T-helper 1 cell treated with Interleukin-12 subunit alpha and Interleukin-12 subunit beta and Interleukin-4 antibody, amounts not matched to agents 30 μg/mL and 1 μg/mL, for 36 hours (primary cell): ENCODE results near the gene MACROD1.

Source experiments
- H3K27ac Mint-ChIP-seq: one replicate; pipeline ENCODE4 v1.8.0; 2021; ENCODE audit warnings: mild to moderate bottlenecking, mixed read lengths
- H3K27me3 Mint-ChIP-seq: one replicate; pipeline ENCODE4 v1.8.0; 2021; ENCODE audit warnings: low read depth, mixed read lengths
- H3K36me3 Mint-ChIP-seq: one replicate; pipeline ENCODE4 v1.8.0; 2021; ENCODE audit warnings: low read depth, mixed read lengths
- H3K4me1 Mint-ChIP-seq: one replicate; pipeline ENCODE4 v1.8.0; 2021; ENCODE audit warnings: low read depth, mixed read lengths
- H3K4me3 Mint-ChIP-seq: one replicate; pipeline ENCODE4 v1.8.0; 2021; ENCODE audit warnings: mild to moderate bottlenecking, moderate library complexity, mixed read lengths
- H3K9me3 Mint-ChIP-seq: one replicate; pipeline ENCODE4 v1.8.0; 2021; ENCODE audit warnings: mixed read lengths

The MACROD1 gene

GRCh38 chr11:64093233-64094039, 72.5 kb downstream of the MACROD1 start:
- Mint-ChIP-seq H3K36me3 (no peaks in the 10 kb centered on the region), H3K9me3 (no peaks in the 10 kb centered on the region), H3K27ac (no peak overlapping the region), H3K4me3 (no peak overlapping the region), H3K27me3 (no peaks in the 10 kb centered on the region), H3K4me1 (no peaks in the 10 kb centered on the region)

GRCh38 chr11:64092761-64093136, 73.2 kb downstream of the MACROD1 start:
- Mint-ChIP-seq H3K27me3 (no peaks in the 10 kb centered on the region), H3K4me3 (no peak overlapping the region), H3K36me3 (no peaks in the 10 kb centered on the region), H3K27ac (no peak overlapping the region), H3K4me1 (no peaks in the 10 kb centered on the region), H3K9me3 (no peaks in the 10 kb centered on the region)

DNA sequence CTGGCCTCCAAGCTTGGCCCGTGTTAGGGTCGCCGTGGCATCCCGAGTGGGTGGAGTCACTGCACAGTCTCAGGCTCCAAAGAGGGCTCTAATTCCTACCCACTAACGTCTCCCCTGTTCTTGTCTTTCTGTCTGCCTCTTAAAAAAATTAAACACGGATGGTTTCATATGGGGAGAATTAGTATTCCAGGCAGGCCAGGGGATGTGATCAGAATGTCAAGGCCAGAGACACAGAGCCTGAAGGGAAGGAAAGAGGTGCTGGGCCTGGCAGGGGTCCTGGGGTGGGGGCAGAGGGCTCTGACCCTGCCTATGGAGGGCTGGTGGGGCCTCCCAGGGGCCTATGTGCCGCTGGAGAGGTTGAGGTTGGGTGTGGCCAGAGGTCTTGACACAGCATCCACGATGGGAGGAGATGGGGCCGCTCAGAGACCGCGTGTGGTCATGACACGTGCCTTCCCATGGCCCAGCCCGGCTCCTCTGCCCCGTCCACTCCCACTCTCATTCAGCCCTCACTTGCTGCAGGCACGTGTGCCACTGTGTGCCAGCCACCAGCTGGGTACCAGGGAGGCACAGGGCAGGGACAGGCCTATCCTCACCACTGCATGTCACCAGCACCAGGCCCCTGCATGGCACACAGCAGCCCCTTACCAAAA, 73.7 kb downstream of the MACROD1 start:
- H3K27ac Mint-ChIP-seq: no peak overlapping the region
- no peaks in the 10 kb centered on the region for H3K27me3 Mint-ChIP-seq
- no peaks in the 10 kb centered on the region for H3K4me1 Mint-ChIP-seq
- H3K9me3 Mint-ChIP-seq: no peaks in the 10 kb centered on the region
- H3K4me3 Mint-ChIP-seq: no peak overlapping the region
- H3K36me3 Mint-ChIP-seq: no peaks in the 10 kb centered on the region

DNA sequence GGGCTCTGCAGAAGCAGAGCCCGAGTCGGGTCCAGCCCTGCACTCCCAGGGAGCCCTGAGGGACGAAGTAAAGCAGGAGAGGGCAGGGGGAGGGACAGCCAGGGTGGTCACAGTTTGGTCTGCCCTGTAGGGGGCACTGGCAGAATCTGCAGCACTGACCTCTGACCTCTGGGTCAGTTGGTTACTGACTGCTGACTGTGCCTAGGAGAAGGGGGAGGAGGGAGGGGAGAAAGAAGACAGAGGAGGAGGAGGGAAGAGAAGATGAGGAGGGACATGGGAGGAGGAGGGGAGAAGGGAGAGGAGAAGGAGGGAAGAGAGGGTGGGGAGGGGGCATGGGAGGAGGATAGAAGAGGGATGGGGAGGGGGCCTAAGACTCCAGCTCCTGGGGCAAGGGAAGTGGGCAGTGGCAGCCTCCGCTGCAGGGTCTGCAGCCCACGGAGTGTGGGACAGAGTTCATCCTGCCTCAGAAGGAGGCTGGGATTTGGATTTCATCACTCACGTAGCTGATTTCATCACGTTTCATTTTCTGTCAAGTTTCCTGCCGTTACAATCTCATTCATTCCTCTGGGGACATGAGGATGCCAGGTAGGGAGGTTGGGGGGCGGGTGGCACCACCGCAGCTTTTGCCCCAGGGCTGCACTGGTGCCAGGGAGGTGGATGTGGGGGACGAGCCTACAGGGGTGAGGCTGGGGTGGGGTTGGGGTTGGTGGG, 75.0 kb downstream of the MACROD1 start:
- H3K9me3 Mint-ChIP-seq: no peaks in the 10 kb centered on the region
- H3K4me1 Mint-ChIP-seq: no peaks in the 10 kb centered on the region
- no peaks in the 10 kb centered on the region for H3K27me3 Mint-ChIP-seq
- H3K36me3 Mint-ChIP-seq: no peaks in the 10 kb centered on the region
- no peak overlapping the region for H3K27ac Mint-ChIP-seq
- no peak overlapping the region for H3K4me3 Mint-ChIP-seq

DNA sequence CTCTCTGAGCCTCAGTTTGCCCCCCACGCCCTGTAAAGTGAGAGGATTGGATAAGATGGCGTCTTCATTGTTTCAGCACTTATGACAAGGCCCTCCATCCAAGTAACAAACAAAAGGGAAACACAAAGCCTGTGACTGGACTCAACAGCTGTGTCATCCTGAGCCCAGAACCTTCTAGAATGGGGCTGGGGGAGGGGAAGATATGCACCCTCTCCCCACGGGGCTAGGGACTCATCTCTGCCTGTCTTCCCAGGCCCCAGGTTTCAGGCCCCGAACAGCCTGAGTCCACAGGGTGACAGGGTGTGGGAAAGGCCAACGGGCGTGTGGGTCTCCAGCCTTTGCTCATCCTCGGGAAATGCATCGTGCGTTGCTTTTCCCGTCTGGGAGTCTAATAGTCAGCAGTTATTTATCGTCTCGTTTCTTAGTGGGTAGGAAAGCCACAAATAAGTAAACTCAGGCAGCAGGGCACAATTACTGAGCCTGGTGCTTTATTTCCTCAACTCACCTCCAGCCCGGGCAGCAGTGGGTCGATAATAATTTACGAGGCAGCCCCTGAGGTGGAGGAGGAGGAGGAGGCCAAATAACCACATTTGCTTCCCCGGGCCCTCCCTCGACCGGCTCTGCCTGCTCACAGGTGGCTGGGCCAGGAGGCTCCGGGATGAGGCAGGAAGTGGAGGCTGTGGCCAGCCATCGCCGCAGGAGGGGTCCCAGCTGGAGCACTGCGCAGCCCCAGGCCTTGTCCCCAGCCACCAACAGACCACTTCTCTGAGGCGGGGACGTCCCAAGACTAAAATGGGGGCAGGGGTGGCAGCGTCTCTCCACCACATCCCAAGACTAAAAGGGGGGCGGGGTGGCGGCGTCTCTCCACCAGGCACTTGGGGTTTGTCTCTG, 75.8 kb downstream of the MACROD1 start:
- H3K4me3 Mint-ChIP-seq: no peak overlapping the region
- H3K36me3 Mint-ChIP-seq: no peaks in the 10 kb centered on the region
- no peaks in the 10 kb centered on the region for H3K4me1 Mint-ChIP-seq
- H3K9me3 Mint-ChIP-seq: no peaks in the 10 kb centered on the region
- H3K27me3 Mint-ChIP-seq: no peaks in the 10 kb centered on the region
- no peak overlapping the region for H3K27ac Mint-ChIP-seq

DNA sequence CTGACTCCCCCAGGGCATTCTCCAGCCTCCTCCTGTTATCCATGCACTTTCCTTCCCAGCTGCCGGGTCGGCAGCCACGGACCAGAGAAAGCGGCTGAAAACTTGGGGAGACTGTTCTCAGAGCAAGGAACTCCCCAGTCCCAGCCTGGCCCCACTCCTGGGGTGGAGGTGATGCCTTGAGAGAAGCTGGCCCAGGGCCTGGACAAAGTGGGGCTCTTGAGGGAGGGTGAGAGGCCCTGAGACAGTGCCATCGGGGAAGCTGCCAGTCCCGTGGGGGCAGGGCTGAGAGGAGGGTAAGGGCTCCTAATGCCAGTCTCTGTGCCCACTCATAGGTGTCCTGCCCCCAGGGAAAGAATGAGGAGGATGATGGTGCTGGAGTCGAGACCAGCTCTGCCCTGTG, 76.4 kb downstream of the MACROD1 start:
- Mint-ChIP-seq H3K9me3 (no peaks in the 10 kb centered on the region), H3K4me1 (no peaks in the 10 kb centered on the region), H3K27me3 (no peaks in the 10 kb centered on the region), H3K4me3 (no peak overlapping the region), H3K36me3 (no peaks in the 10 kb centered on the region), H3K27ac (no peak overlapping the region)

DNA sequence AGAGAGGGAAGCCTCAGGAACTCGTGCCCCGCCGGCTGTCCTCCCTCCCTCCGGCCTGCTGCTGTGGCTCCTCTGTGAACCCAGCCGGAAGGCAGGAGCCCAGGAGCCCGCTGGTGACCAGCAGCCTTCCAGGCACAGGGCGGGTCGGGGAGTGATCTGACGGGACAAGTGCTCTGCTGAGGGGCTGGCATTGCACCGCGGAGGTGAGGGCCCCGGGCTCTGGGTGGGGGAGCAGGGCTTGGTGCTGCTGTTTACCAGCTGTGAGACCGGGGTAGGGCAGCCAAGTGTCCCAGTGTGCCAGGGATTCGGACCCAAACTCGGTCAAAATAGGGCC, 76.9 kb downstream of the MACROD1 start:
- no peak overlapping the region for H3K4me3 Mint-ChIP-seq

DNA sequence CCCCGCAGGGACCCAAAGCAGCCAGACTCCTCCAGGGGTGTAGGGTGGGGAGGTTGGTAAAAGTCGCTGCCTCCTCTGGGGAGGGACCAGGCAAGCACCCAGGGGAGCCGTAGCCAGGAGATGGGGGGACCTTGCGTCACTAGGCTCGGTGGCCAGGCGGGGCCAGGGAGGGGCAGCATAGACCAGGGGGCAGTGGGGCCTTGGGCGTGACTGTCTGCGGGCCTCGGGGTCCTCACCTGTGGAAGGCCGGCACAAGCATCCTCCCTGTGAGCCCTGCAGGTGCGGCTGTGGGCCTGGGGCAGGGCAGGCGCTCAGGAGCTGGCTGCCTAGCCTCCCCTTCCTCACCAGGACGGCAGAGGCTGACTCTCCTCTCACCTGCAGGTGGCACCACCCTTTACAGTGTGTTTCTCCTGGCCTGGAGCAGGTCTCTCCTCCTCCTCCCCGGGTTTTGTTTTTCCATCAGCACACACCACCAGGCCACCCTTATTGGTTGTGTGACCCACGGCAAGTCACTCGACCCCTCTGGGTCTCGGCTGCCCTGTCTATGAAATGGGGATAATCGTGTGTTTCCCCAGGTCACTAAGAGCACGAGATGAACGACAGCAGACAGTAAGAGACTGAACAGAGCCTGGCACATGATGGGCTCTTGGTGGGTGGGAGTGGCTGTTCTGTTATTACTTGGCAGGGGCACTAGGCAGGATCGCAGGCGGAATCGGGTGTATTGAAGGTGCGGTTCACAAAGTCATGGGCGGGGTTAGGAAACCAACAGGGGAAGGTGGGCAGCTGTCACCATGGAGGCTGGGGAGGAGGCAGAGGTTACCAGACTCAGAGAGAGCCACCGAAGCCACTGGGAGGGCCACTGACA, 77.5 kb downstream of the MACROD1 start:
- no peaks in the 10 kb centered on the region for H3K9me3 Mint-ChIP-seq
- H3K4me1 Mint-ChIP-seq: no peaks in the 10 kb centered on the region
- no peaks in the 10 kb centered on the region for H3K27me3 Mint-ChIP-seq
- H3K27ac Mint-ChIP-seq: no peak overlapping the region
- no peaks in the 10 kb centered on the region for H3K36me3 Mint-ChIP-seq
- no peak overlapping the region for H3K4me3 Mint-ChIP-seq

More for the DNA sequence above, 76.9 kb downstream of the MACROD1 start:
- no peaks in the 10 kb centered on the region for H3K36me3 Mint-ChIP-seq
- no peaks in the 10 kb centered on the region for H3K4me1 Mint-ChIP-seq
- H3K27ac Mint-ChIP-seq: no peak overlapping the region
- no peaks in the 10 kb centered on the region for H3K27me3 Mint-ChIP-seq
- H3K9me3 Mint-ChIP-seq: no peaks in the 10 kb centered on the region

DNA sequence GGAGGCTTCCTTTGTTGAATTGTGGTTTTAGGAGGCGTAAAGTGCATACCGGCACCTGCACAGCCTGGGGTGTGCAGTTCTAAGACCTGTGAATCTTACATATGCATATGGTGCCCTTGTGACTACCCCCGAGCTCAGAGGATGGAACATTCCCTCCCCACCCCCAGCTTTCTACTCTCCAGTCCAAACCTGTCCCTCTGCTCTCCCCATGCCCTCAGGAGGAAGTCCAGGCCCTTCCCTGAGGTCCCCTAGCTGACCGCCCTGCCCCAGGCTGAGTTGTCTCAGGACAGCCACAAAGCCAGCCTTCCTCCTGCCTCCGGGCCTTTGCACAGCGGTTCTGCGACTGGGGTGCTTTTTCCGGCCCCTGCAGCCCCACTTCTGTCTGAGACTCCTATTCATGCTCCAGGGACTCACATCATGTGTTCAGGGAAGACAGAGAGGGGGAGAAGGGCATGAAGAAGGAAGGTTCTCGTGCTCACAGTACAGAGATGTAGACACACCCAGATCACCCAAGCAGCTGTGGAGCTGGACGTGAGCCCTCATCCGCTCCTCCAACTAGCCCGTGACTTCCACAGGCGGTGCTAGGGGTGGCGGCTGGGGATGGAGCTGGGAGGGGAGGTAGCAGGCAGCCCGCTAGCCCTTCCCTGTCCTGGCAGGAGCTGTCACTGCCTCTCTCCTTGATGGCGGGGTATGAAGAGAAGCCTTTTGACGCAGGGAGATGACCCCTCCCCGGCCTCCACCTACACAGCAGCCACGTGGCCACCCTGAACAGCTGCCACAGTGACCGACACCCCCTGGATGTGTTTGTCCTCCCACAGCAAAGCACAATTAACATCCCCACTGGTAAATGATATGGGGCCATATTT, 79.4 kb downstream of the MACROD1 start:
- no peaks in the 10 kb centered on the region for H3K27me3 Mint-ChIP-seq
- H3K9me3 Mint-ChIP-seq: no peaks in the 10 kb centered on the region
- H3K36me3 Mint-ChIP-seq: no peaks in the 10 kb centered on the region
- H3K27ac Mint-ChIP-seq: no peak overlapping the region
- no peak overlapping the region for H3K4me3 Mint-ChIP-seq
- H3K4me1 Mint-ChIP-seq: no peaks in the 10 kb centered on the region

DNA sequence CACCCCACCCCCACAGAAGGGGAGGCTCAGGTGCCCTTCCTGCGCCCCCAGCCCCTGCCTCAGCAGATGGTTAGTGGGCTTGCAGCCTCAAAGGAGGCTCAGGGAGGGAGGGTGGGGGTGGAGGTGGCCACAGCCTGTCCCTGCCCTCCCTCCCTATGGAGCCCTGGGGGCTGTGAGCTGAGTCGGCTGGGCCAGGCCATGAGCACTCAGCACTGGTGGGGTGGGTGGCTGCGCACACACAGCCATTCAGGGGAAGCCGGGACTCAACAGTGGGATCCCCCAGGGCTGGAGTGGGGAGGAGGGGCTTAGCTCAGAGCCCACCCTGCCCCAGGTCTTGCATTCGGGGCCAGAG, 80.0 kb downstream of the MACROD1 start:
- Mint-ChIP-seq H3K4me3 (no peak overlapping the region), H3K36me3 (no peaks in the 10 kb centered on the region), H3K4me1 (no peaks in the 10 kb centered on the region), H3K27ac (no peak overlapping the region), H3K27me3 (no peaks in the 10 kb centered on the region), H3K9me3 (no peaks in the 10 kb centered on the region)

- Mint-ChIP-seq H3K4me1 (no peaks in the 10 kb centered on the region), H3K9me3 (no peaks in the 10 kb centered on the region), H3K36me3 (no peaks in the 10 kb centered on the region), H3K27me3 (no peaks in the 10 kb centered on the region), H3K27ac (no peak overlapping the region), H3K4me3 (no peak overlapping the region)
Measured at GRCh38 chr11:64084951-64085710, 80.8 kb downstream of the MACROD1 start.

DNA sequence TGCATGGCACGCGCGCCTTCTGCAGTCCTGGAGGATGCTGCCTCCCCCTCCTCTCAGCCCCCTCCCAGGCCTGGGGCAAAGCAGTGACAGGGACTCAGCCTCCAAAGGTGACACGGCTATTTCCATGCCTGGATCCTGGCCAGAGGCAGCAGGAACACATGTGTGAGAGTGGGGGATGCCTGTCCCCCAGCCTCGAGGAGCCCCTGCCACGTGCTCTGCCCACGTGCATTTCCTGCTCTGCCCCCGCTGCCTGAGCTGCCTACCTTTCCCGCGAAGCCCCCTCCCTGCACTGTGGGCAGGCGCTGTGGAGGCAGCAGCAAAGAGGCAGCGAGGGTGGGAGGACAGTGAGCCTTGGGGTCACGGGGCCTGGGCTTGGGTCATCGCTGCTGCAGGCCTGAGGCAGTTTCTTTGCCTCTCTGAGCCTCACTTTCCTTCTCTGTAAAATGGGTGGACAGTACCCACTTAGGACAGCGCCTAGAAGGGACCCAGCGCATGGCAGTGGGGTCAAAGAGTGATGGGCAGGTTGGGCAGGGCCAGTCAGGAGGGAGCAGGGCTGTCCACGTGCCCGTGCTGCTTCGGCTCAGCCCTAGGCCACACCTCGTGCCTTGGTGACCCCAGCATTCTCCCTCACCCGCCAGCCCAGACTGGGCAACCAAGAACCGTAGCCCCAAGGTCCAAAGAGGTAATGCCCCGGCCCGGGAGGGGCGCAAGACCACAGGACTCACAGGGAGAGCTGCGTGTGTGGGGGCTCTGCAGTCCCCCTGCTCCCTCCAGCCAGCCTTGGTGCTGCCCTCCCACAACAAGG, 81.6 kb downstream of the MACROD1 start:
- H3K36me3 Mint-ChIP-seq: no peaks in the 10 kb centered on the region
- H3K9me3 Mint-ChIP-seq: no peaks in the 10 kb centered on the region
- H3K27ac Mint-ChIP-seq: no peak overlapping the region
- no peaks in the 10 kb centered on the region for H3K4me1 Mint-ChIP-seq
- H3K4me3 Mint-ChIP-seq: no peak overlapping the region
- no peaks in the 10 kb centered on the region for H3K27me3 Mint-ChIP-seq
